Renal pelvis (tissue), 4 donors: Measurements from ENCODE around the gene GAS7. TPM values are rescaled to one million over a fixed set of nuclear protein-coding genes. Genes with fewer than 3 reads are reported as not detected.

Experiments used
- DNase-seq: peaks from one replicate; pipeline ENCODE4 v3.0.0-alpha.2; 2013
- polyA plus RNA-seq, 3 donors: library from polyadenylated mRNA; unstranded; fragments of 120-200 nt; gene quantifications; one replicate each; pipeline ENCODE4 v1.2.1, GENCODE V29; 2013; ENCODE audit not compliant: insufficient read length in 3 of 3

The GAS7 gene
- polyA plus RNA-seq, 3 donors = 13.5 to 16.5 (median 15.6) TPM

GRCh38 chr17:10139577-10139976 lies 58.8 kb downstream of the GAS7 start:
- DNase-seq = no peak

GRCh38 chr17:10136258-10136981 lies 62.0 kb downstream of the GAS7 start:
- DNase-seq = no peak

- no peak for DNase-seq
Observed at GRCh38 chr17:10135539-10136257, 62.7 kb downstream of the GAS7 start.

GRCh38 chr17:10130677-10131076 lies 67.7 kb downstream of the GAS7 start:
- no peak for DNase-seq

- DNase-seq = no peak
Observed at GRCh38 chr17:10130263-10130662, 68.1 kb downstream of the GAS7 start.

- peak; percentile 66 for DNase-seq
Observed at GRCh38 chr17:10127819-10128425, 70.5 kb downstream of the GAS7 start.

GRCh38 chr17:10126616-10127501 lies 71.5 kb downstream of the GAS7 start:
- DNase-seq = no peak

GRCh38 chr17:10126276-10126615 lies 72.2 kb downstream of the GAS7 start:
- DNase-seq = no peak

- DNase-seq = peak; percentile 57
Observed at GRCh38 chr17:10125531-10126275, 72.7 kb downstream of the GAS7 start.

GRCh38 chr17:10123093-10123492 lies 75.3 kb downstream of the GAS7 start:
- DNase-seq = no peak

- no peak for DNase-seq
Observed at GRCh38 chr17:10121971-10122707, 76.3 kb downstream of the GAS7 start.

- DNase-seq = no peak
Observed at GRCh38 chr17:10120749-10121148, 77.7 kb downstream of the GAS7 start.

GRCh38 chr17:10120109-10120485 lies 78.3 kb downstream of the GAS7 start:
- no peak for DNase-seq

GRCh38 chr17:10119203-10120108 lies 79.0 kb downstream of the GAS7 start:
- no peak for DNase-seq

GRCh38 chr17:10118788-10119130 lies 79.6 kb downstream of the GAS7 start:
- DNase-seq = no peak

- DNase-seq = no peak
Observed at GRCh38 chr17:10117581-10118001, 80.8 kb downstream of the GAS7 start.

- DNase-seq = no peak
Observed at GRCh38 chr17:10116753-10117420, 81.5 kb downstream of the GAS7 start.

- DNase-seq = no peak
Observed at GRCh38 chr17:10116267-10116666, 82.1 kb downstream of the GAS7 start.

GRCh38 chr17:10115536-10115932 lies 82.9 kb downstream of the GAS7 start:
- DNase-seq = no peak
